ENCODE data around the gene KLHL11.

Gene KLHL11, protein sequence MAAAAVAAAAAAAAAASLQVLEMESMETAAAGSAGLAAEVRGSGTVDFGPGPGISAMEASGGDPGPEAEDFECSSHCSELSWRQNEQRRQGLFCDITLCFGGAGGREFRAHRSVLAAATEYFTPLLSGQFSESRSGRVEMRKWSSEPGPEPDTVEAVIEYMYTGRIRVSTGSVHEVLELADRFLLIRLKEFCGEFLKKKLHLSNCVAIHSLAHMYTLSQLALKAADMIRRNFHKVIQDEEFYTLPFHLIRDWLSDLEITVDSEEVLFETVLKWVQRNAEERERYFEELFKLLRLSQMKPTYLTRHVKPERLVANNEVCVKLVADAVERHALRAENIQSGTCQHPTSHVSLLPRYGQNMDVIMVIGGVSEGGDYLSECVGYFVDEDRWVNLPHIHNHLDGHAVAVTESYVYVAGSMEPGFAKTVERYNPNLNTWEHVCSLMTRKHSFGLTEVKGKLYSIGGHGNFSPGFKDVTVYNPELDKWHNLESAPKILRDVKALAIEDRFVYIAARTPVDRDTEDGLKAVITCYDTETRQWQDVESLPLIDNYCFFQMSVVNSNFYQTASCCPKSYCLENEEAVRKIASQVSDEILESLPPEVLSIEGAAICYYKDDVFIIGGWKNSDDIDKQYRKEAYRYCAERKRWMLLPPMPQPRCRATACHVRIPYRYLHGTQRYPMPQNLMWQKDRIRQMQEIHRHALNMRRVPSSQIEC

DNA sequence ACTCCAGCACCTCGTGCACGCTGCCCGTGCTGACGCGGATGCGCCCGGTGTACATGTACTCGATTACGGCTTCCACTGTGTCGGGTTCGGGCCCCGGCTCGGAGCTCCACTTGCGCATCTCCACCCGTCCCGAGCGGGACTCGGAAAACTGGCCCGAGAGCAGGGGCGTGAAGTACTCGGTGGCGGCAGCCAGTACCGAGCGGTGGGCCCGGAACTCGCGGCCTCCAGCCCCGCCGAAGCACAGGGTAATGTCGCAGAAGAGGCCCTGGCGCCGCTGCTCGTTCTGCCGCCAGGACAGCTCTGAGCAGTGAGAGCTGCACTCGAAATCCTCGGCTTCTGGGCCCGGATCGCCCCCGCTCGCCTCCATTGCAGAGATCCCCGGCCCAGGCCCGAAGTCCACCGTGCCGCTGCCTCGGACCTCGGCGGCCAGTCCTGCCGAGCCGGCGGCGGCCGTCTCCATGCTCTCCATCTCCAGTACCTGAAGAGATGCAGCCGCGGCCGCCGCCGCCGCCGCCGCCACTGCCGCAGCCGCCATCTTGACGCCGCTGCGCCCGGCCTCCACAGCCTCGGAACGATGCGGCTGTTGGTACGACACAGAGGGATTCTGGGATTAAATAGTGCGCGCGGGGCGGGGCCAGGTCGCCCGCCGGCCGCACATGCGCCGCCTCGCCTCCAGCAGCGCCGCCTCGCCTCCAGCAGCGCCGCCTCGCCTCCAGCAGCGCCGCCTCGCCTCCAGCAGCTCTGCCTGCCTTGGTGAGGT is at the start of gene KLHL11:
TSS of gene KLHL11 (minus strand) at position 588 of the 760 bp plus-strand sequence. CDS start at position 535, 53 bp downstream.
- peak; percentile 89 for DNase-seq

GRCh38 chr17:41915020-41915419 is 49.8 kb upstream of the KLHL11 start:
- DNase-seq, result no peak

DNA sequence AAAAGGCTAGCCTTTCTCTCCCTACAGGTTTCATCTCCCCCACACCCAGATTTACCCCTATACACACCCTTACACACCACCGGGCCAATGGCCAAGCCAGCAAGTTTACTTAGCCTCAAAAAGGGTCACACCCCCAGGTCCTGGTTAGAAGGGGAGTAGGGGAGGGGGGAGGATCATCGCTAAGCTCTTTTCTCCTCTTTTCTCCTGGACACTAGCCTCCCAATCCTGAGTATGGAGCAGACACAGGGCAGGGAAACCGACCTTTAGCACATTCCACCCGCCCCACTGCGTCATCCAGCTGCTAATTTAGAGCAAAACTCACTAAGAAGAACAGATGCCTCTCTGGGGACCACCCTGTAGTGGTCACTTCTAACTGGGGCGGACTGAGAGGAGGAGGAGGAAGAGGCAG is 49.1 kb upstream of the KLHL11 start:
- DNase-seq, result no peak

DNA sequence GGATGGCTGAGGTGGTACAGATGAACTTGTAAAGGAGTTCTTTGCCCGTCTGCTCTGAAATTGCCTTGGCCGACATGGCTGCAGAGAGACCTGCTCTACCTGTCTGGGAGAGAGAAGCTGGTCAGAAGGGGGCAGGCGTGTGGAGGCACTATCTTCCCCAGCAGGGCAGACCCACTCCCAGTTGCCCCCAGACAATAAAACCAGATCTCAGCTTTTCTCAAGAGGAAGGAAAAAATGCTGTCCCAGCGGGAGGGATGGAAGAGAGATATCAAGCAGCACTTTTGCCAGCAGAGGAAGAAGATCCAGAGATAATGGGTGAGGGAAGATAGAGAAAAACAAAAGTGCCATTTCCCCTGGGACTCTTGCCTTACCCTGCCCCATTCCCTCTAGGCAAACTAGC is 48.6 kb upstream of the KLHL11 start:
- DNase-seq, result no peak

DNA sequence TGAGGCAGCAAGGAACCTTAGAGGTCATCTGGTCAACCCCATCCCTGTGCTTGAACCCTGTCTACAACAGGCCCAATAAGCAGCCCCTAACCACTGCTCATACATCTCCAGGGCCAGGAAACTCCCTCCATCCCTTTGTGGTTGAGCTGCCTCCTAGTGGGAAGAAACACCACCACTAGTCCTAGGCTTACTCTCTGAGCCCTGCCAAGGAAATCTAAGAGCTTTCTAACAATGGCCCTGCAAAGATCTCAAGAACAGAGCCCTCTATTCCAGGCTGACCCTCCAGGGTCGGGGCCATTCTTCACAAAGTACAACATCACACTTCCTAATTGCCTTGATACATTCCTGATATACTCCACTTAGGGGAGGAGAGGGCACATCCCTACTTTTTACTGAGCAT is 47.7 kb upstream of the KLHL11 start:
- no peak for DNase-seq

DNA sequence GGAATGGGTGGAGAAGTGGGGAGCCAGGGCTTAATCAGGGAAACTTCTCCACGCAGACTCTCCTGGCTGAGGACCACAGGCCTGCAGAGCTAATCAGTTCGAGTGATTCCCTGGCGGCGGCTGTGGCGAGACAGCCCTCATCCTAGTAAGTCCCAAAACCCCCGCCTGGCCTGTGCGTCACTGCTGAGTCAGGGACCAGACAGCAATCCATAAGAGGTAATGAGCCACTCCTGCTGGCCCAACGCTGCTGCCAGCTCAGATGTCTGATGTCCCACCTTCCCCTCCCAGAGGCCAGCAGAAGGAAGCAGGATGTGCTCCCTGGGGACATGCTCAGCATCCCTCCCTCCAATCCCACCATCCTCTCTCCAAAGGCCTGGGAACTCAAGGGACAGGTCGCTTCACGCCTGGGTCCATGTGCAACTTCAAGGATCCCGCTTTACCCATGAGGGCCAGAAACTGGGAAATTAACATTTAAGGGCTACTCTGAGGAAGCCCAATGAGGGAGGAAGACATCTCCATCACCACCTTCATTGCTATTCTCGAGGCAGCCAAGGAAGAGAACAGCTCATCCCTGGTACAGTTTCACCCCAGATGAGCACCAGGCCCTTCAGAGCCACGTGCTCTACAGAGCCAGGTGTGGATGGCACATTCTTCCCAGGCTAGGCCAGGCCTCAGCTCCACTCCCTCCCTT is 45.6 kb upstream of the KLHL11 start:
- no peak for DNase-seq

- no peak for DNase-seq
These were observed 43.9 kb upstream of the KLHL11 start for GRCh38 chr17:41909088-41909487.

DNA sequence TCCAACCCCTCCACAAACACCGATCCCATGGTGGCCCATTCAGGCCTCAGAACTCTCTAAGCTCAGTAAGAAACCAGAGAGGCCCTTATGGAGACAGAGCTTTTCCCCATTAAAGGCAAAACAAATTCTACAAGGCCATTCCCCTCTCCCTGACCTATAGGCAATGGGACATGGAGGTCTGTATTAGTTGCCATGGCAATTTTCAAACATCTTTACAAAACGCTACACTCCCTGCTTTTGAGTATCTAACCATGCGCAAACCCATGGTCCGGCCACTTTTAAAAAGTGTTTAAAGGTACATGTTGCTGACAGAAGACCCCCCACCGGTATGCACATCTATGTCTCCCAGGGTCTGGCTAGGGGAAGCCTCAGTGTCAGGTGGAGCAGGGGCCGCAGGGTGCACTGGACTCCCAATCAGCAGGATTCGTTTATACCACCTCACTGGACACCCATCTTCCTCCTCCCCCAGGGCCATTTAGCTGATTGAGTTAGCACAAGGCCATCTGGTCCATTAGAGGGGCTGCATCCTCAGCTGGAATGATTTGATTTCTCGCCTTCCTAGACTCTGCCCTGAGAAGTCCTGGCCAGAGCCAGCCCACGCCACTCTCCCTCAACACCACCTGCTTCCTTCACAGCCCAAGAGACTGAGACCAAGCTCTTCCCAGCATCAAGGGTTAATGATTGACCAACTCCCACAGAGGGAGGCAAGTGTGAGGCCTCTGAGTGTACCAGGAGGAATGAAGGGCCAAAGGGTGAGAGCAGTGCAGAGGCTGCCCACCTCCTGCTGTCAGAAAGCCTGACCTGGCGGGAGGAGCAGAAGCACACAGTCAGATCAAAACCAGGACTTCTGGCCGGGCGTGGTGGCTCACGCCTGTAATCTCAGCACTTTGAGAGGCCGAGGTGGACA is 42.7 kb upstream of the KLHL11 start:
- DNase-seq, result no peak

DNA sequence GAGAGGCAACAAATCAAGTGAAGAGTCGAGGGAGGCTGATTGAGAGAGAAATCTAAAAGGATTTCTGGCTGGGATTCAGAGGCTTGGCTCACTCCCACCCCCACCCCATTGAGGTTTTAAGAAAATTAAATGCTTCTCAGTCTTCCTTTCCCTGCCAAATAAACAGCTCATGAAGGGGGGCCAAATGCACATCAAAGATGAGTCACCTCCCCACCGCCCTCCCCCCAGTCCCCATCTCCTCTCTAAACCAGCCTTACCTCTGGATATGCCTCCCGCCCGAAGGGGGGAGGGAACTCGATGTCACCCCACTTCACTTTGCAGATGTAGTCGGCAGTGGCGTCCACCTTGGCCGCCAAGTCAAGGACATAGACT is 41.9 kb upstream of the KLHL11 start:
- peak; percentile 58 for DNase-seq

- DNase-seq, result no peak
These were observed 41.4 kb upstream of the KLHL11 start for GRCh38 chr17:41906465-41907184.

- no peak for DNase-seq
These were observed 39.9 kb upstream of the KLHL11 start for GRCh38 chr17:41905172-41905571.

GRCh38 chr17:41904242-41904841 is 39.1 kb upstream of the KLHL11 start:
- no peak for DNase-seq

- no peak for DNase-seq
These were observed 36.4 kb upstream of the KLHL11 start for GRCh38 chr17:41901646-41902045.

DNA sequence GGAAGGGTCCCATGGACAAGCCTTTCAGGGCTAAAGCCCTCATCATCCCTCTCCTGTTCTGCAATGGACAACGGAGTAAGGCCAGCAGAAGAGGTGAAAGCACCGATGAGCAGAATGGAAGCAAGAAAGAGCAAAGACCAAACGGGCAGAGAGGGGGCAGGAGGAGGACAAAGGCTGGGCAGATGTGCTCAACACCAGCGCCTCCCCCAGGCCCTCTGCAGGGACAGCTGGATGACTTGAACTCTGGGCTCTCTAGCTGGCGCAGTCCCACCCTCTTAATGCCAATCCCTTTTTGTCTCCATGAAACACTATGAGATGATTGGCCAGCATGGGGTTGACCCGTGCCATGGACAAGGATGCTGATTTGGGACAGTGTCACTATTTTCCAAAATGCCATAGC is 31.5 kb upstream of the KLHL11 start:
- DNase-seq, result no peak

DNA sequence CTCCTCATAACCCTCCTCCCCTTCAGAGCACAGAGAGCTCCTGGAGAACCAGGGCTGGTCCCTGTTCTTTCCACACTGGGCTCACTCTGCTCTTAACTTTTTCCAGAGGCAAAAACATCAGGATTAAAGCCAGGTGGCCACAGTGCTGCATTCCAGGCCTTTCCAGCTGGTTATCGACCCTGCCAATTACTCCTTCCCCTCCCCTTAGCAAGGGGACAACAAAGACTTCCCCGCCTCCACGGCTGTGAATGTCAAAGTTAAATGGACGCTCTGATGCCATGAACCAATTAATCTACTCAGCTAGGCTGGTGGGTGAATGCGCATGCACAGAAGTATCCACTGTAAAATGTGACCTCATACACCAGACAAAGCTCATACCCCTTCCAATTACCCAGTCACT is 30.4 kb upstream of the KLHL11 start:
- no peak for DNase-seq

DNA sequence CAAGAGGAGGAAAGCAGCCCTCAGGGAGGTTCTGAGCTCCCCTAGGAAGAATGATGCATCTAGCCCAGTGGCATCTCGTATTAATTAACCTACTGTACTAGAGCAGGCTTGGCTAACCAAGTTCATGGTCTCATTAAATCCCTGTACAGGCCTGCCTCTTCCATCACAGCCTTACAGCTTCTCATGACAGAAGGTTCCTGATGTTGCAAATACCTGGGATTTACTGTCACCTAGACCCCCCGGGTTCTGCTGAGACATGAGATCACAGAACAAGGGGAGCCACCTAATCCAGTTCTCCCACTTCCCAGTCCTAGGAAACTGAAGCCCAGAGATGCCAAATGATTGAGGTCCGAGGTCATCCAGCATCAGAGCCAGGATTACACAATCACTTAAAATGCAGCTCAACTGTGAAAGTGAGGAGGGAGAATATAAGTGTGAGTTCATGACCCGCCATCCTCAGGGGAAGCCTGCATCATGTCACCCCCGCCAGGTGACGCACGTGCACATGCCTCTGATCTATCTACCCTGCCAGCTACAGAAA is 29.6 kb upstream of the KLHL11 start:
- no peak for DNase-seq

DNA sequence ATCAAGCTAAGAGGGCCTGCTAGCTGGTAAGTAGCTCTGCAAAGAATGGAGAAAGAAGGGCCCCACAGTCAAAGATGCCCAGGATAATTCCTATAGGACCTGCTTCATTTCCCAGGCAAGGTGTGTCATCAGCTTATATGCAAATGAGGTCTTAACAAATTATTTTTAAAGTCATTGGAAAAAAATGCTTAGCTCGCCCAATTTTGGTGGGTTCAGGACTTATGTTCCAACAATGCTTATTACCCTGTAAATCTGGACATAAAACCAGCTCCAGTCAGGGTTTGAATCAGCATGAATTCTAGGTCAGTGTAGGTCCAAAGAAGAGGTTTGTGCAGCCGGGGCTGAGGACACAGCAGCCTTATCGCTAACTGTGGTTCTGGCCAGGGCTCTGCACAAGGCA is 28.2 kb upstream of the KLHL11 start:
- no peak for DNase-seq

DNA sequence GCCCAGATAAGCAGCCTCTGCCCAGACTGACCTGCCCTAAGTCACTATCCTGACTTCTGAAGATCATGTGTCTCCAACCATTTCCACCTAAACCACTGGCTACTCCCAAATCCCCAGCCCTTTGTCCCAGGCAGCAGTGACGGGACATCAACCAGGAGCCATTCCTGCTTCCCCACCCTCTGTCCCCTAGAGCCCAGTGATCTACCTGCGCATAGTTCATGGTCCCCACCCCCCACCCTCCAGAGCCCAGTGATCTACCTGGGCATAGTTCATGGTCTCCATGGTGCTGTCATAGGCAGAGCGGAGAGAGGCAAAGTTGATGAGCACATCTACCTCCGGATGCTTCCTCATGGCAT is 26.8 kb upstream of the KLHL11 start:
- DNase-seq, result no peak

DNA sequence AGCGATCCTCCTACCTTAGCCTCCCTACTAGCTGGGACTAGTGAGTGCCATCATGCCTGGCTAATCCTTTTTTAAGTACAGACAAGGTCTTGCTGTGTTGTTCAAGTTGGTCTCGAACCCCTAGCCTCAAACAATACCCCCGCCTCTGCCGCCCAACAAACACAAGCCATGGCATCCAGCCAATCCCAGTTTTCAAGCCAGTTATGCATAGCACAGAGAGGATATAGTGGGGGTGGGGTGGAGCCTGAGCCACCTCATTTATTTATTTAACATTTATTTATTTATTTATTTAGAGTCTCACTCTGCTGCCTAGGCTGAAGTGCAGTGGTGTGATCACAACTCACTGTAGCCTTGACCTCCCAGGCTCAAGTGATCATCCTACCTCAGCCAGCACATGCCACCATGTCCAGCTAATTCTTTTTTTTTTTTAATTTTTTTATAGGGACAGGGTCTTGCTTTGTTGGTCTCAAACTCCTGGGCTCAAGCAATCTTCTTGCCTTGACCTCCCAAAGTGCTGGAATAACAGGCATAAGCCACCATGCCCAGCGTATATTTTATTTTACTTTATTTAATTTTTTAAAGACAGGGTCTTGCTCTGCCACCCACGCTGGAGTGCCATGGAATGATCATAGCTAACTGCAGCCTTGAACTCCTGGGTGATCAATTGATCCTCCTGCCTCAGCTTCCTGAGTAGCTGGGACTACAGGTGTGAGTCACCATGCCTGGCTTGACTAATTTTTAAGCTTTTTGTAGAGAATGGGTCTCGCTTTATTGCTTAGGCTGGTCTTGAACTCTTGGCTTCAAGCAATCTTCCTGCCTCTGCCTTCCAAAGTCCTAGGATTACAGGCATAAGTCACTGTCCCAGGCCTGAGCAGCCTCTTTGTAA is 26.2 kb upstream of the KLHL11 start:
- no peak for DNase-seq

Data from NCI-H1092 treated with DMSO at 0.1 percent for 48 hours (cell line).